ENCODE measurements around the gene RRBP1. TPM values are rescaled to one million over a fixed set of nuclear protein-coding genes. Genes with fewer than 3 reads are reported as not detected.

Gene RRBP1
- total RNA-seq, 1 donor from 2014 or later: 222 TPM

GRCh38 chr20:17701826-17702225, 19.8 kb upstream of the RRBP1 start:
- TF ChIP-seq CTCF (IDR thresholded peaks at IDR 0.05; ENCODE audit: unreplicated experiment): no peak
- no peak for DNase-seq (ENCODE audit: low spot score, unreplicated experiment)
- Mint-ChIP-seq H3K27me3 (peaks cover 9% of the 10 kb centered on the region), H3K27ac (no peak overlapping the region), H3K4me1 (ENCODE audit: low read depth) (peaks cover 29% of the 10 kb centered on the region), H3K36me3 (ENCODE audit: insufficient read depth) (no peaks in the 10 kb centered on the region), H3K9me3 (ENCODE audit: low read depth) (peaks cover under 1% of the 10 kb centered on the region), H3K4me3 (ENCODE audit: low read depth) (no peak overlapping the region)

GRCh38 chr20:17700637-17701036, 18.6 kb upstream of the RRBP1 start:
- Mint-ChIP-seq H3K4me1 (ENCODE audit: low read depth) (peaks cover 28% of the 10 kb centered on the region), H3K4me3 (ENCODE audit: low read depth) (no peak overlapping the region), H3K36me3 (ENCODE audit: insufficient read depth) (peaks cover 2% of the 10 kb centered on the region), H3K9me3 (ENCODE audit: low read depth) (peaks cover 9% of the 10 kb centered on the region), H3K27ac (no peak overlapping the region), H3K27me3 (peaks cover 9% of the 10 kb centered on the region)
- TF ChIP-seq CTCF (IDR thresholded peaks at IDR 0.05; ENCODE audit: unreplicated experiment): no peak
- no peak for DNase-seq (ENCODE audit: low spot score, unreplicated experiment)

- Mint-ChIP-seq H3K4me3 (ENCODE audit: low read depth) (no peak within 1 kb of the TSS), H3K9me3 (ENCODE audit: low read depth) (peaks cover 12% of the 10 kb centered on the region)
- no peak for TF ChIP-seq CTCF (IDR thresholded peaks at IDR 0.05; ENCODE audit: unreplicated experiment)
Observed at GRCh38 chr20:17699931-17700351, 17.9 kb upstream of the RRBP1 start, which contains the start of gene BANF2. Gene BANF2, plus strand, starts transcription at chr20:17699966. Its CDS starts 25,060 bp downstream, at chr20:17725026.

GRCh38 chr20:17698384-17698783, 16.3 kb upstream of the RRBP1 start:
- no peak overlapping the region for H3K27ac Mint-ChIP-seq
- no peak for TF ChIP-seq CTCF (IDR thresholded peaks at IDR 0.05; ENCODE audit: unreplicated experiment)
- H3K36me3 Mint-ChIP-seq (ENCODE audit: insufficient read depth): peaks cover 3% of the 10 kb centered on the region
- peaks cover 31% of the 10 kb centered on the region for H3K4me1 Mint-ChIP-seq (ENCODE audit: low read depth)
- H3K4me3 Mint-ChIP-seq (ENCODE audit: low read depth): no peak overlapping the region
- H3K9me3 Mint-ChIP-seq (ENCODE audit: low read depth): peaks cover 16% of the 10 kb centered on the region
- DNase-seq (ENCODE audit: low spot score, unreplicated experiment): no peak
- H3K27me3 Mint-ChIP-seq: peaks cover 3% of the 10 kb centered on the region

More at GRCh38 chr20:17699931-17700351, 17.9 kb upstream of the RRBP1 start, which contains the start of gene BANF2:
- Mint-ChIP-seq H3K36me3 (ENCODE audit: insufficient read depth) (peaks cover 2% of the 10 kb centered on the region), H3K4me1 (ENCODE audit: low read depth) (peaks cover 28% of the 10 kb centered on the region), H3K27ac (peak within 1 kb of the TSS; percentile 26), H3K27me3 (peaks cover 8% of the 10 kb centered on the region)
- DNase-seq (ENCODE audit: low spot score, unreplicated experiment): no peak

GRCh38 chr20:17697171-17697570, 15.1 kb upstream of the RRBP1 start:
- peaks cover 16% of the 10 kb centered on the region for H3K9me3 Mint-ChIP-seq (ENCODE audit: low read depth)
- no peak overlapping the region for H3K4me3 Mint-ChIP-seq (ENCODE audit: low read depth)
- TF ChIP-seq CTCF (IDR thresholded peaks at IDR 0.05; ENCODE audit: unreplicated experiment): no peak
- no peak overlapping the region for H3K27ac Mint-ChIP-seq
- peaks cover 34% of the 10 kb centered on the region for H3K4me1 Mint-ChIP-seq (ENCODE audit: low read depth)
- peaks cover 3% of the 10 kb centered on the region for H3K36me3 Mint-ChIP-seq (ENCODE audit: insufficient read depth)
- no peak for DNase-seq (ENCODE audit: low spot score, unreplicated experiment)
- H3K27me3 Mint-ChIP-seq: no peaks in the 10 kb centered on the region
